ENCODE results near the gene HDAC4. TPM values are rescaled to one million over a fixed set of nuclear protein-coding genes. Genes with fewer than 3 reads are reported as not detected.

The HDAC4 gene
- total and polyA plus RNA-seq, 9 donors = 7.0 to 74.0 (median 46.3) TPM

GRCh38 chr2:239024226-239024625 is 376.6 kb downstream of the HDAC4 start:
- peak in 1 of 5 donors; percentile 26 for DNase-seq
- H3K4me1 ChIP-seq (ENCODE audit: insufficient read depth) = peaks cover 2% of the 10 kb centered on the region
- no peak overlapping the region for H3K4me3 ChIP-seq
- WGBS, 3 donors = 83 to 93% (median 91%) methylated on average over 7 of the region's 7 CpGs
- intact Hi-C loops (cut with DNase I) = no loop called here
- no peaks in the 10 kb centered on the region for H3K9me3 ChIP-seq
- TF ChIP-seq CTCF (IDR thresholded peaks at IDR 0.05) (no peak), POLR2A (IDR thresholded peaks at IDR 0.05) (no peak), EP300 (IDR thresholded peaks at IDR 0.05) (no peak)
- no peaks in the 10 kb centered on the region for H3K36me3 ChIP-seq
- H3K27ac ChIP-seq = no peak overlapping the region
- H3K27me3 ChIP-seq = no peaks in the 10 kb centered on the region

- peak in 2 of 5 donors; percentile 3 to 15 for DNase-seq
- 89 to 91% (median 89%) methylated on average over 16 of the region's 16 CpGs for WGBS, 3 donors
These were observed 378.2 kb downstream of the HDAC4 start for GRCh38 chr2:239022437-239023260.

GRCh38 chr2:239021651-239022436 is 379.0 kb downstream of the HDAC4 start:
- Histone ChIP-seq H3K9me3 (no peaks in the 10 kb centered on the region), H3K27ac (no peak overlapping the region), H3K27me3 (no peaks in the 10 kb centered on the region), H3K4me1 (ENCODE audit: insufficient read depth) (peaks cover 10% of the 10 kb centered on the region), H3K4me3 (no peak overlapping the region), H3K36me3 (no peaks in the 10 kb centered on the region)
- intact Hi-C loops (cut with DNase I) = no loop called here
- DNase-seq = peak in 2 of 5 donors; percentile 10 to 13
- TF ChIP-seq POLR2A (IDR thresholded peaks at IDR 0.05) (no peak), EP300 (IDR thresholded peaks at IDR 0.05) (no peak), CTCF (IDR thresholded peaks at IDR 0.05) (no peak)
- 86 to 89% (median 88%) methylated on average over 18 of the region's 18 CpGs for WGBS, 3 donors

More at GRCh38 chr2:239022437-239023260, 378.2 kb downstream of the HDAC4 start:
- H3K9me3 ChIP-seq = no peaks in the 10 kb centered on the region
- H3K27me3 ChIP-seq = no peaks in the 10 kb centered on the region
- intact Hi-C loops (cut with DNase I) = no loop called here
- H3K4me1 ChIP-seq (ENCODE audit: insufficient read depth) = peaks cover 10% of the 10 kb centered on the region
- H3K4me3 ChIP-seq = no peak overlapping the region
- H3K27ac ChIP-seq = no peak overlapping the region
- no peaks in the 10 kb centered on the region for H3K36me3 ChIP-seq
- TF ChIP-seq CTCF (IDR thresholded peaks at IDR 0.05) (no peak), EP300 (IDR thresholded peaks at IDR 0.05) (no peak), POLR2A (IDR thresholded peaks at IDR 0.05) (no peak)

- intact Hi-C loops (cut with DNase I) = no loop called here
- H3K27me3 ChIP-seq = no peaks in the 10 kb centered on the region
- TF ChIP-seq EP300 (IDR thresholded peaks at IDR 0.05) (no peak), POLR2A (IDR thresholded peaks at IDR 0.05) (no peak), CTCF (IDR thresholded peaks at IDR 0.05) (no peak)
- WGBS, 3 donors = 81 to 94% (median 85%) methylated on average over 6 of the region's 6 CpGs
- peaks cover 10% of the 10 kb centered on the region for H3K4me1 ChIP-seq (ENCODE audit: insufficient read depth)
- H3K27ac ChIP-seq = no peak overlapping the region
- peak in 1 of 5 donors; percentile 13 for DNase-seq
- H3K9me3 ChIP-seq = no peaks in the 10 kb centered on the region
- H3K36me3 ChIP-seq = no peaks in the 10 kb centered on the region
- no peak overlapping the region for H3K4me3 ChIP-seq
These were observed 379.6 kb downstream of the HDAC4 start for GRCh38 chr2:239021224-239021623.
